Testis (tissue), 2 donors: ENCODE measurements around the gene ANKRD31.

Experiments
- CTCF ChIP-seq, 3 experiments: fragments of 450-650 bp in 2 of 3; fragments of 200-600 bp in 1 of 3; sonication (generic) in 1 of 3; IDR thresholded peaks; one replicate each; pipeline ENCODE4 v1.5.1; 2016 to 2019; ENCODE audit warnings: antibody characterized with exemption in 3 of 3, mild to moderate bottlenecking in 2 of 3, moderate library complexity in 1 of 3
- POLR2A ChIP-seq: fragments of 450-650 bp; IDR thresholded peaks from one replicate; pipeline ENCODE4 v1.6.1; 2017; ENCODE audit warnings: antibody characterized with exemption, mild to moderate bottlenecking, moderate library complexity

DNA sequence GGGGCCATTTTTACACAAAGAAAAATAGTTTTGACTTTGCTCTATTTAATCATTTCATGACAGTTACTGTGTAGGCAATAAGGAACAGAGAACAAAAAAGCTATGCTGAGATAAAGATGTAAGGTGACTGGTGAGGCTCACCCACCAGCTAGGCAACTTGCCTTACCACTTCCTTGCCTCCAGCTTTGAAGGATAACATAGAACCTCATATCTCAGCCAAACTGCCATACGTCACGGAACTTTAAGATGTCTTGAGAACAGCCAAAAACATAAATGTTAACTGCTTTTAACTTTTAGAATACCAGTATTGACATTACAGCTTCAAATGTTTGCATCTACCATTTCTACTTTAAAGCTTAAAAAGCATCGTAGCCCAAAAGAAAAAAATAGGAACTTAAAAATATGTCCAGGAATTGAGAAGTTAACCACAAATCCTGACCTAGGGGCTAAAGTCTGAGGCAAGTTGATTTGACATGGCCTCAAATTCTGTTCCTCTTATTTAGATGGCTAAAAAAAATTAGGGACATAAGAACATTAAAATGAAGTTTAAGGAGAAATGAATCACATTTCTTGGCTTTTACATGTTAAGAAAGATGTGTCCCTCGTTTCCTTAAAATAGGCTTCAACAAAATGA lies 176.6 kb downstream of the ANKRD31 start:
- TF ChIP-seq CTCF (IDR thresholded peaks at IDR 0.05) (no peak), POLR2A (no peak)
